HepG2 (cell line): ENCODE measurements around the gene ARHGAP30. TPM values are rescaled to one million over a fixed set of nuclear protein-coding genes. Genes with fewer than 3 reads are reported as not detected.

ENCODE experiments used
- BHLHE40 ChIP-seq: IDR thresholded peaks from 2 replicates; pipeline ENCODE4 v1.6.1; 2011; ENCODE audit warnings: low read length, improper control_type of control experiment
- FIP1L1 ChIP-seq: fragments of 200-400 bp; formaldehyde crosslinking; IDR thresholded peaks from 2 replicates; pipeline ENCODE4 v1.6.1; 2018; ENCODE audit warnings: low read depth, mild to moderate bottlenecking, low read length, moderate library complexity, borderline replicate concordance; ENCODE audit not compliant: insufficient read depth
- HNF4G ChIP-seq, 2 experiments: sonication (generic) in 1 of 2; formaldehyde crosslinking in 1 of 2; IDR thresholded peaks; 2 replicates each; pipeline versions ENCODE4 v1.4.0 to v1.6.1; 2011 to 2020; ENCODE audit warnings: borderline replicate concordance in 2 of 2, low read depth in 2 of 2, mild to moderate bottlenecking in 2 of 2, low read length in 1 of 2, missing genetic modification reagents in 1 of 2, moderate library complexity in 1 of 2
- KAT7 ChIP-seq: IDR thresholded peaks from 2 replicates; pipeline ENCODE4 v1.6.1; 2018; ENCODE audit warnings: borderline replicate concordance, missing compliant biosample characterization
- NFE2 ChIP-seq: sonication (generic); formaldehyde crosslinking; IDR thresholded peaks from 2 replicates; pipeline ENCODE4 v1.4.0; 2020; ENCODE audit warnings: missing genetic modification reagents
- NFE2L2 ChIP-seq: fragments of 150-350 bp; IDR thresholded peaks from 2 replicates; pipeline ENCODE4 v1.6.1; 2014; ENCODE audit warnings: low read length
- NFYB ChIP-seq: sonication (generic); formaldehyde crosslinking; IDR thresholded peaks from 2 replicates; pipeline ENCODE4 v1.4.0; 2020; ENCODE audit warnings: missing genetic modification reagents
- PPARG ChIP-seq: conservative IDR thresholded peaks from 2 replicates; pipeline ENCODE4 v1.6.1; 2016; ENCODE audit warnings: missing biosample characterization, missing genetic modification reagents
- REPIN1 ChIP-seq: sonication (generic); formaldehyde crosslinking; IDR thresholded peaks from 2 replicates; pipeline ENCODE4 v1.8.0; 2022; ENCODE audit warnings: missing genetic modification reagents, low read depth, mild to moderate bottlenecking, borderline replicate concordance
- SNAI1 ChIP-seq: sonication (generic); formaldehyde crosslinking; IDR thresholded peaks from 2 replicates; pipeline ENCODE4 v1.5.0; 2020; ENCODE audit warnings: mild to moderate bottlenecking, missing genetic modification reagents, borderline replicate concordance
- TCF7L2 ChIP-seq: IDR thresholded peaks from 2 replicates; pipeline ENCODE4 v1.6.1; 2011; ENCODE audit warnings: mild to moderate bottlenecking, low read depth, low read length, moderate library complexity
- THAP11 ChIP-seq: IDR thresholded peaks from 2 replicates; pipeline ENCODE4 v1.6.1; 2016; ENCODE audit warnings: missing biosample characterization, missing genetic modification reagents
- ZNF10 ChIP-seq: sonication (generic); formaldehyde crosslinking; IDR thresholded peaks from 2 replicates; pipeline ENCODE4 v1.4.0; 2020; ENCODE audit warnings: mild to moderate bottlenecking, low read depth, missing genetic modification reagents, borderline replicate concordance
- ZNF335 ChIP-seq: sonication (generic); formaldehyde crosslinking; IDR thresholded peaks from 2 replicates; pipeline ENCODE4 v1.4.0; 2020; ENCODE audit warnings: missing genetic modification reagents
- ZNF432 ChIP-seq: sonication (generic); formaldehyde crosslinking; IDR thresholded peaks from 2 replicates; pipeline ENCODE4 v1.5.0; 2020; ENCODE audit warnings: missing genetic modification reagents, mild to moderate bottlenecking, borderline replicate concordance
- ZNF513 ChIP-seq: sonication (generic); formaldehyde crosslinking; conservative IDR thresholded peaks from 2 replicates; pipeline ENCODE4 v1.5.0; 2020; ENCODE audit warnings: missing genetic modification reagents
- ZNF562 ChIP-seq: sonication (generic); formaldehyde crosslinking; IDR thresholded peaks from 2 replicates; pipeline ENCODE4 v1.8.0; 2022; ENCODE audit warnings: missing genetic modification reagents, borderline replicate concordance
- ZNF563 ChIP-seq: sonication (generic); formaldehyde crosslinking; IDR thresholded peaks from 2 replicates; pipeline ENCODE4 v1.8.0; 2022; ENCODE audit warnings: mild to moderate bottlenecking, moderate library complexity, missing genetic modification reagents
- ZNF619 ChIP-seq: sonication (generic); formaldehyde crosslinking; IDR thresholded peaks from 2 replicates; pipeline ENCODE4 v1.4.0; 2020; ENCODE audit warnings: mild to moderate bottlenecking, missing genetic modification reagents
- ZNF629 ChIP-seq: sonication (generic); formaldehyde crosslinking; conservative IDR thresholded peaks from 2 replicates; pipeline ENCODE4 v1.5.0; 2020; ENCODE audit warnings: missing genetic modification reagents
- ZSCAN30 ChIP-seq: sonication (generic); formaldehyde crosslinking; IDR thresholded peaks from 2 replicates; pipeline ENCODE4 v1.5.0; 2020; ENCODE audit warnings: mild to moderate bottlenecking, missing genetic modification reagents
- polyA plus RNA-seq, 8 experiments: library from polyadenylated mRNA; depleted of rRNA in 3 of 8; stranded (reverse) in 7 of 8; unstranded in 1 of 8; fragments of >200 nt; fragmentation: Illumina TruSeq in 4 of 8; extraction: Trizol in 4 of 8; gene quantifications; 2 replicates each; pipeline versions ENCODE4 v1.2.1 to v1.2.3, GENCODE V29; 2011 to 2016; ENCODE audit warnings: low read depth in 4 of 8, missing spikeins in 1 of 8, mixed read lengths in 1 of 8; ENCODE audit not compliant: insufficient read depth in 1 of 8
- total RNA-seq, 5 experiments: library from RNA; depleted of rRNA; stranded (reverse); fragments of >200 nt; fragmentation: Illumina TruSeq; extraction: Trizol; gene quantifications; 2 replicates each; pipeline ENCODE4 v1.2.3, GENCODE V29; 2016; ENCODE audit warnings: low read depth in 1 of 5
- TF ChIP-seq, protein P1 (sequence below): sonication (generic); formaldehyde crosslinking; IDR thresholded peaks from 2 replicates; pipeline ENCODE4 v1.4.0; 2020; ENCODE audit warnings: missing genetic modification reagents, mild to moderate bottlenecking, borderline replicate concordance
- TF ChIP-seq, protein P2 (sequence below): sonication (generic); formaldehyde crosslinking; IDR thresholded peaks from 2 replicates; pipeline ENCODE4 v1.5.0; 2020; ENCODE audit warnings: mild to moderate bottlenecking, missing genetic modification reagents

Gene ARHGAP30
- total and polyA plus RNA-seq, 2 of the 13 experiments (the other 11 are each of a cell fraction or from before 2014, with no cell fraction given) = 0.13 to 0.20 TPM

DNA sequence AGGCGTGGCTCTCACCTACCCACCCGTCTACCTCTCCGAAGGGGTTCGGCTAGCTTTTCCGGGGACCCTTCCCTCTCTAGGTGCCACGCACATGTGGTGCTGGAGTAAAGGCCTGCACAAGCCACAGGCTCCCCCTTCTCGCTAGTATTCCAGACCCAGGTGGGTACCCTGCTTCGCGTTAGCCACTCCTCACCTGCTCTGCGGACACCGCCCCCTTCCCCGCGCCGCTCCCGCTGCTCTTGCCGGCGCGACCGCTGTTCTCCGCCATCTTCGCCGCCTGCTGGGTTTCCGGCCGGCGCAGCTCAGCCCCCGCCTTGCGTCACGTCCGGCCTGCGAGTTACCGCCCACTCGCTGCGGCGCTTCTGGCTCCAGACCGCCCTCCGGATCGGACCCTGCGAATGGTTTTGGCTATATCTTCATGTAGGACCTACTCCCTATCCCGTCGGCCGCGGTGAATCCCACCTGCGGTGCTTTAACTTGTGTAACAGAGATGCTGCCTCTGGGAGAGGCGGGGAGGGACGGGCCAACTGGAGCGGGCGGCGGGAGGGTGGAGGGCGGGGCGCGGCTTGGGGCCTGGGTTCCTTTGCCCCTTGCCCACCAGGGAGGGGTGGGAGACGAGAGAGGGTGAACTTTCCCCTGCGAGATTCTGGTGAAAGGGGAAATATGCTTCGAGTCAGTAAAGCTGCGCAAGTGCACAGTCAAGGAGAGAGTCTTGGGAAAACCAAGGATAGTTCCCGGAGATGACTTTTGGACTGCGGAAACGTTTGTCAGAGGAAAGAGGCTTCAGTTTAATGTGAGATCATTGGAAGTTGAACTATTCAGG, 48.3 kb upstream of the ARHGAP30 start, which contains the start of the genes NIT1 and PFDN2 (continued):
- TF ChIP-seq ZNF432 (CRISPR knock-in tag) (no peak), SNAI1 (CRISPR knock-in tag) (peak; percentile 70; the same call in 1 of the 2 replicates), ZNF629 (0 out of 2 replicates have a peak, but pooled peaks have one; percentile 19), NFYB (no peak), ZNF619 (peak; percentile 89), KAT7 (CRISPR knock-in tag) (no peak), ZNF563 (peak; percentile 79), ZNF335 (CRISPR knock-in tag) (peak; percentile 66; the same call in 1 of the 2 replicates), HNF4G (IDR thresholded peaks at IDR 0.05; ENCODE audit: borderline replicate concordance, low read depth, low read length) (no peak), HNF4G (CRISPR knock-in tag; IDR thresholded peaks at IDR 0.05; ENCODE audit: borderline replicate concordance, low read depth) (no peak; the same call in 1 of the 2 replicates), THAP11 (peak; percentile 88), TCF7L2 (no peak), FIP1L1 (no peak), ZNF10 (CRISPR knock-in tag) (no peak), REPIN1 (CRISPR knock-in tag) (peak; percentile 74; the same call in 1 of the 2 replicates), BHLHE40 (no peak), NFE2 (CRISPR knock-in tag) (no peak), NFE2L2 (no peak), PPARG (CRISPR knock-in tag) (no peak), ZNF562 (no peak), ZSCAN30 (no peak), ZNF513 (CRISPR knock-in tag) (no peak)
- TF ChIP-seq, protein P1, sequence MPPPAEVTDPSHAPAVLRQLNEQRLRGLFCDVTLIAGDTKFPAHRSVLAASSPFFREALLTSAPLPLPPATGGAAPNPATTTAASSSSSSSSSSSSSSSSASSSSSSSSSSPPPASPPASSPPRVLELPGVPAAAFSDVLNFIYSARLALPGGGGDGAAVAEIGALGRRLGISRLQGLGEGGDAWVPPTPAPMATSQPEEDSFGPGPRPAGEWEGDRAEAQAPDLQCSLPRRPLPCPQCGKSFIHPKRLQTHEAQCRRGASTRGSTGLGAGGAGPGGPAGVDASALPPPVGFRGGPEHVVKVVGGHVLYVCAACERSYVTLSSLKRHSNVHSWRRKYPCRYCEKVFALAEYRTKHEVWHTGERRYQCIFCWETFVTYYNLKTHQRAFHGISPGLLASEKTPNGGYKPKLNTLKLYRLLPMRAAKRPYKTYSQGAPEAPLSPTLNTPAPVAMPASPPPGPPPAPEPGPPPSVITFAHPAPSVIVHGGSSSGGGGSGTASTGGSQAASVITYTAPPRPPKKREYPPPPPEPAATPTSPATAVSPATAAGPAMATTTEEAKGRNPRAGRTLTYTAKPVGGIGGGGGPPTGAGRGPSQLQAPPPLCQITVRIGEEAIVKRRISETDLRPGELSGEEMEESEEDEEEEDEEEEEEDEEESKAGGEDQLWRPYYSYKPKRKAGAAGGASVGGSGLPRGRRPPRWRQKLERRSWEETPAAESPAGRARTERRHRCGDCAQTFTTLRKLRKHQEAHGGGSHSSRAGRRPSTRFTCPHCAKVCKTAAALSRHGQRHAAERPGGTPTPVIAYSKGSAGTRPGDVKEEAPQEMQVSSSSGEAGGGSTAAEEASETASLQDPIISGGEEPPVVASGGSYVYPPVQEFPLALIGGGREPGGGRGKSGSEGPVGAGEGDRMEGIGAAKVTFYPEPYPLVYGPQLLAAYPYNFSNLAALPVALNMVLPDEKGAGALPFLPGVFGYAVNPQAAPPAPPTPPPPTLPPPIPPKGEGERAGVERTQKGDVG (CRISPR knock-in tag) = peak; percentile 79; the same call in 1 of the 2 replicates
- TF ChIP-seq, protein P2, sequence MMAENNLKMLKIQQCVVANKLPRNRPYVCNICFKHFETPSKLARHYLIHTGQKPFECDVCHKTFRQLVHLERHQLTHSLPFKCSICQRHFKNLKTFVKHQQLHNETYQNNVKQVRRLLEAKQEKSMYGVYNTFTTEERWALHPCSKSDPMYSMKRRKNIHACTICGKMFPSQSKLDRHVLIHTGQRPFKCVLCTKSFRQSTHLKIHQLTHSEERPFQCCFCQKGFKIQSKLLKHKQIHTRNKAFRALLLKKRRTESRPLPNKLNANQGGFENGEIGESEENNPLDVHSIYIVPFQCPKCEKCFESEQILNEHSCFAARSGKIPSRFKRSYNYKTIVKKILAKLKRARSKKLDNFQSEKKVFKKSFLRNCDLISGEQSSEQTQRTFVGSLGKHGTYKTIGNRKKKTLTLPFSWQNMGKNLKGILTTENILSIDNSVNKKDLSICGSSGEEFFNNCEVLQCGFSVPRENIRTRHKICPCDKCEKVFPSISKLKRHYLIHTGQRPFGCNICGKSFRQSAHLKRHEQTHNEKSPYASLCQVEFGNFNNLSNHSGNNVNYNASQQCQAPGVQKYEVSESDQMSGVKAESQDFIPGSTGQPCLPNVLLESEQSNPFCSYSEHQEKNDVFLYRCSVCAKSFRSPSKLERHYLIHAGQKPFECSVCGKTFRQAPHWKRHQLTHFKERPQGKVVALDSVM (CRISPR knock-in tag) = no peak
